ENCODE measurements around the gene SCG3.

SCG3 gene

GRCh38 chr15:51714162-51714561 is 32.9 kb downstream of the SCG3 start:
- TF ChIP-seq FOXP2 (optimal IDR thresholded peaks at IDR 0.05; ENCODE audit: borderline replicate concordance, extremely low read depth, extremely low read length, insufficient read depth) (no peak), TAF1 (IDR thresholded peaks at IDR 0.05; ENCODE audit: borderline replicate concordance, insufficient read depth, low read length) (no peak), POLR2AphosphoS5 (IDR thresholded peaks at IDR 0.05; ENCODE audit: low read depth, low read length) (no peak), SIN3A (IDR thresholded peaks at IDR 0.05; ENCODE audit: borderline replicate concordance, insufficient read depth, low read length) (no peak)
- TF ChIP-seq, protein P1, sequence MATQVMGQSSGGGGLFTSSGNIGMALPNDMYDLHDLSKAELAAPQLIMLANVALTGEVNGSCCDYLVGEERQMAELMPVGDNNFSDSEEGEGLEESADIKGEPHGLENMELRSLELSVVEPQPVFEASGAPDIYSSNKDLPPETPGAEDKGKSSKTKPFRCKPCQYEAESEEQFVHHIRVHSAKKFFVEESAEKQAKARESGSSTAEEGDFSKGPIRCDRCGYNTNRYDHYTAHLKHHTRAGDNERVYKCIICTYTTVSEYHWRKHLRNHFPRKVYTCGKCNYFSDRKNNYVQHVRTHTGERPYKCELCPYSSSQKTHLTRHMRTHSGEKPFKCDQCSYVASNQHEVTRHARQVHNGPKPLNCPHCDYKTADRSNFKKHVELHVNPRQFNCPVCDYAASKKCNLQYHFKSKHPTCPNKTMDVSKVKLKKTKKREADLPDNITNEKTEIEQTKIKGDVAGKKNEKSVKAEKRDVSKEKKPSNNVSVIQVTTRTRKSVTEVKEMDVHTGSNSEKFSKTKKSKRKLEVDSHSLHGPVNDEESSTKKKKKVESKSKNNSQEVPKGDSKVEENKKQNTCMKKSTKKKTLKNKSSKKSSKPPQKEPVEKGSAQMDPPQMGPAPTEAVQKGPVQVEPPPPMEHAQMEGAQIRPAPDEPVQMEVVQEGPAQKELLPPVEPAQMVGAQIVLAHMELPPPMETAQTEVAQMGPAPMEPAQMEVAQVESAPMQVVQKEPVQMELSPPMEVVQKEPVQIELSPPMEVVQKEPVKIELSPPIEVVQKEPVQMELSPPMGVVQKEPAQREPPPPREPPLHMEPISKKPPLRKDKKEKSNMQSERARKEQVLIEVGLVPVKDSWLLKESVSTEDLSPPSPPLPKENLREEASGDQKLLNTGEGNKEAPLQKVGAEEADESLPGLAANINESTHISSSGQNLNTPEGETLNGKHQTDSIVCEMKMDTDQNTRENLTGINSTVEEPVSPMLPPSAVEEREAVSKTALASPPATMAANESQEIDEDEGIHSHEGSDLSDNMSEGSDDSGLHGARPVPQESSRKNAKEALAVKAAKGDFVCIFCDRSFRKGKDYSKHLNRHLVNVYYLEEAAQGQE (IDR thresholded peaks at IDR 0.05; ENCODE audit: insufficient read depth in 1 of 2, low read depth in 2 of 2, low read length in 2 of 2), result no peak

DNA sequence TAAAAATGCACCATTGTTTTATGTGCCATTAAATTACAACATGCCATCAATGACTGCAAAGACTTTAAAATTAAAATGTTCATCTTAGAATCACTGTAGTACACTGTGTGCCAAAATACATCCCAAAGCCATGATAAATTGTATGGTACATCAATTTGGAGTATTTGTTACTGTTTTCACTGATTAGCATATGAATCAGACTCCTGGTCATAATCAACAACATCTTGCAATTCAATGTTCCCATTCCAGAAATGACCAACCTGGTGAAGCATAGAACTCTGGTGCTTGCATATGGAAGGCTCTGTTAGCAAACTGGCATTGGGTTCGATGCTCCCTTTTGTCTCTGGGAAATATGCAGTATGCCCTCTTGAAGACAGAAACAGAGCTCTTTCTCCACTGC is 33.6 kb downstream of the SCG3 start:
- no peak for TF ChIP-seq FOXP2 (optimal IDR thresholded peaks at IDR 0.05; ENCODE audit: borderline replicate concordance, extremely low read depth, extremely low read length, insufficient read depth)
- TF ChIP-seq SIN3A (IDR thresholded peaks at IDR 0.05; ENCODE audit: borderline replicate concordance, insufficient read depth, low read length), result no peak
- no peak for TF ChIP-seq POLR2AphosphoS5 (IDR thresholded peaks at IDR 0.05; ENCODE audit: low read depth, low read length)
- no peak for TF ChIP-seq TAF1 (IDR thresholded peaks at IDR 0.05; ENCODE audit: borderline replicate concordance, insufficient read depth, low read length)
- TF ChIP-seq, protein P1 (IDR thresholded peaks at IDR 0.05; ENCODE audit: insufficient read depth in 1 of 2, low read depth in 2 of 2, low read length in 2 of 2), result no peak

DNA sequence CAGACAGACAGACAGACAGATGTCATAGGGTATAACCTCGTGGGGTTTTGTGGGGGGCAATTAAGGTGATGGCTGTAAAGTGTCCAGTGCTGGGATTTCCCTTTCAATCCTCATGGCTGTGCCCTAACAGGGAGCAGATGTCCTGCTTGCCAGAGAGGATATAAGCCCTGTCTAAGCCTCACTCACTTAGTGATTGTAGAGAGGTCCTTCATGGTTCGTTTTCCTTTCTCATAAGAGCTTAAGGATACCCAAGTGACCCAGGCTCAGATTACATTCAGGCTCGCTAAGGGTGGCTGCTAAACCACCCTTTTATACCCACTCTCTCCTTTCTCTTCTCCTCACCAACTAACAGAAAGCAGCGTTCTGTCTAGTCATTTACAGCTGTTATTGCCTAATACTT is 36.9 kb downstream of the SCG3 start:
- TF ChIP-seq TAF1 (IDR thresholded peaks at IDR 0.05; ENCODE audit: borderline replicate concordance, insufficient read depth, low read length), result no peak
- TF ChIP-seq, protein P1 (IDR thresholded peaks at IDR 0.05; ENCODE audit: insufficient read depth in 1 of 2, low read depth in 2 of 2, low read length in 2 of 2), result no peak
- TF ChIP-seq FOXP2 (optimal IDR thresholded peaks at IDR 0.05; ENCODE audit: borderline replicate concordance, extremely low read depth, extremely low read length, insufficient read depth), result no peak
- TF ChIP-seq POLR2AphosphoS5 (IDR thresholded peaks at IDR 0.05; ENCODE audit: low read depth, low read length), result no peak
- TF ChIP-seq SIN3A (IDR thresholded peaks at IDR 0.05; ENCODE audit: borderline replicate concordance, insufficient read depth, low read length), result no peak

DNA sequence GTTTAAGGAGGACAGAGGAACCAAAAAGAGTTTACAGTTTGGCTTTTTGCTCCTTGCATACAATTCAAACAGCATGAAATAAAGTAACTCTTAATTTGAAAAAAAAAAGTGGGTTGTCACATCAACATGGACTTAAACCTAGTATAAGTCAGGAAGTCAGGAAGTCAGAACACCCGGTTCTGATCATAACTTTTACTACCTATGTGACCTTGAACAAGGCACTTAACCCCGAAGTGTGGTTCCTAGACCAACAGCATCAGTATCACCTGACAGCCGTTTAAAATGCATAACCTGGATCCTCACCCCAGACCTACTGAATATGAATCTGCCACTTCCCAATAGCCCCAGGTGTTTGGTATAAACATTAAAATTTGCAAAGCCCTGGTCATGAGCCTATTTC is 37.4 kb downstream of the SCG3 start:
- TF ChIP-seq TAF1 (IDR thresholded peaks at IDR 0.05; ENCODE audit: borderline replicate concordance, insufficient read depth, low read length) (no peak), POLR2AphosphoS5 (IDR thresholded peaks at IDR 0.05; ENCODE audit: low read depth, low read length) (no peak), FOXP2 (optimal IDR thresholded peaks at IDR 0.05; ENCODE audit: borderline replicate concordance, extremely low read depth, extremely low read length, insufficient read depth) (no peak), SIN3A (IDR thresholded peaks at IDR 0.05; ENCODE audit: borderline replicate concordance, insufficient read depth, low read length) (no peak)
- TF ChIP-seq, protein P1 (IDR thresholded peaks at IDR 0.05; ENCODE audit: insufficient read depth in 1 of 2, low read depth in 2 of 2, low read length in 2 of 2), result no peak
